Measurements from ENCODE around the gene OIT3. TPM values are rescaled to one million over a fixed set of nuclear protein-coding genes. Genes with fewer than 3 reads are reported as not detected.

OIT3 gene
- total and polyA plus RNA-seq, 2 of the 8 experiments (the other 6 are each of a cell fraction or from before 2014, with no cell fraction given), result not detected

GRCh38 chr10:72954596-72955554 is 61.3 kb downstream of the OIT3 start, which contains the start of gene PLA2G12B (continued):
- TF ChIP-seq RBBP5 (IDR thresholded peaks at IDR 0.05; ENCODE audit: borderline replicate concordance, low read depth, low read length), result no peak
- no peak for TF ChIP-seq JUND (IDR thresholded peaks at IDR 0.05; ENCODE audit: low read length)

All from H1 (cell line).